Psoas muscle (tissue), 8 donors: ENCODE results near the gene TRIM67. TPM values are rescaled to one million over a fixed set of nuclear protein-coding genes. Genes with fewer than 3 reads are reported as not detected.

Experiments used
- ATAC-seq, 4 donors: fragments of 200-7000 bp; cut with Tn5 transposase; one replicate each; pipeline ENCODE4 v1.9.1; 2020; ENCODE audit warnings: moderate library complexity in 3 of 4, mild to moderate bottlenecking in 2 of 4
- DNase-seq, 2 donors: peaks; one replicate each; pipeline ENCODE4 v3.0.0-alpha.2; 2020
- H3K27ac ChIP-seq: fragments of 200-600 bp; one replicate; pipeline ENCODE4 v1.8.0; 2022
- H3K27me3 ChIP-seq, 3 donors: fragments of 200-600 bp in 1 of 3; one replicate each; pipeline versions ENCODE4 v1.6.1 to v1.8.0; 2013 to 2022; ENCODE audit warnings: low read length in 2 of 3, mild to moderate bottlenecking in 2 of 3, moderate library complexity in 1 of 3; ENCODE audit not compliant: insufficient read depth in 3 of 3
- H3K36me3 ChIP-seq, 2 donors: fragments of 200-600 bp in 1 of 2; one replicate each; pipeline versions ENCODE4 v1.6.1 to v1.8.0; 2013 to 2022; ENCODE audit warnings: low read depth in 1 of 2, mild to moderate bottlenecking in 1 of 2, moderate library complexity in 1 of 2; ENCODE audit not compliant: insufficient read depth in 1 of 2
- H3K4me1 ChIP-seq: fragments of 200-600 bp; one replicate; pipeline ENCODE4 v1.8.0; 2022
- H3K4me3 ChIP-seq: fragments of 200-600 bp; one replicate; pipeline ENCODE4 v1.8.0; 2022; ENCODE audit warnings: mild to moderate bottlenecking
- H3K9me3 ChIP-seq: fragments of 200-600 bp; one replicate; pipeline ENCODE4 v1.8.0; 2022
- WGBS, 3 donors: extraction: QIAGEN DNeasy Blood & Tissue Kit; methylation state at CpG; one replicate each; pipeline versions ENCODE4 v1.1.6 to v1.1.7; 2013; 5-methylcytosine and 5-hydroxymethylcytosine counted together
- intact Hi-C, 2 donors: fragments of 100-400 bp; cut with DNase I; formaldehyde crosslinking; loops; one replicate each; pipeline versions ENCODE4 v1.11.0 to v1.14.2; 2022
- polyA plus RNA-seq, 3 donors: library from polyadenylated mRNA; stranded (reverse); fragments of 200-250 nt; gene quantifications; one replicate each; pipeline ENCODE4 v1.2.3, GENCODE V29; 2013
- total RNA-seq, 4 donors: library from RNA; stranded (reverse); fragmentation: NEBNext Ultra II Directional in 2 of 4; extraction: Animal tissue kit (Norgen Biotek cat#: 25700) in 2 of 4; gene quantifications; one replicate each; pipeline versions ENCODE4 v1.2.1 to v1.2.4, GENCODE V29; 2021 to 2023
- TF ChIP-seq, protein P1 (sequence below): fragments of 200-600 bp; IDR thresholded peaks from one replicate; pipeline ENCODE4 v1.8.0; 2022; ENCODE audit warnings: antibody characterized with exemption
- donor health status: healthy with polysubstance abuse.
- donor health status: DM: no; HTN: no; CAD: no; lungs with moderate emphysema.
- donor health status: Bipolar disorder and iron deficiency.
- donor health status: healthy.
- donor health status: DM: yes; HTN: yes; CAD: no.
- donor health status: DM: no; HTN: no; CAD: no.
- donor health status: DM: no; HTN: no; CAD: no.
- donor health status: DM: yes; HTN: yes; CAD: no.

TRIM67 gene
- total and polyA plus RNA-seq, 7 donors, result 0.06 TPM; not detected in 6

DNA sequence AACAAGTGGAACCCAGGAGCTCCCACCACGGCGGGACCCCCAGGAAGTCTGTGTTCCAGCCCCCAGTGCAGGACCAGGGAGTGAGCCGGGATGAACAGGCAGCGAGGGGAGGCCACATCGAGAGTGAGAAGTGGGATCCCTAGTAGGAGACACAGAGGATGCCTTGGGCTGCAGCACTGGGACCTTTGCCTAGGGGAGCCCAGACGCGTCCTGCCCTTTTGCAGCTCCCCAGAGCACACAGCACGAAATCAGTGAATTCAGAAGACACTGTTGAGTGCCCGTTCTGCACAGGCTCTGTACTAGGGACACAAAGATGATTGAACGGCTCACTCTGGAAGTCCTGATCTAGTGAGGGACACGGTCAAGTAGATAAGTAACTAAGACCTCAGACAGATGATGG lies 23.5 kb downstream of the TRIM67 start:
- 84 to 92% (median 88%) methylated on average over 11 of the region's 11 CpGs for WGBS, 3 donors
- TF ChIP-seq, protein P1, sequence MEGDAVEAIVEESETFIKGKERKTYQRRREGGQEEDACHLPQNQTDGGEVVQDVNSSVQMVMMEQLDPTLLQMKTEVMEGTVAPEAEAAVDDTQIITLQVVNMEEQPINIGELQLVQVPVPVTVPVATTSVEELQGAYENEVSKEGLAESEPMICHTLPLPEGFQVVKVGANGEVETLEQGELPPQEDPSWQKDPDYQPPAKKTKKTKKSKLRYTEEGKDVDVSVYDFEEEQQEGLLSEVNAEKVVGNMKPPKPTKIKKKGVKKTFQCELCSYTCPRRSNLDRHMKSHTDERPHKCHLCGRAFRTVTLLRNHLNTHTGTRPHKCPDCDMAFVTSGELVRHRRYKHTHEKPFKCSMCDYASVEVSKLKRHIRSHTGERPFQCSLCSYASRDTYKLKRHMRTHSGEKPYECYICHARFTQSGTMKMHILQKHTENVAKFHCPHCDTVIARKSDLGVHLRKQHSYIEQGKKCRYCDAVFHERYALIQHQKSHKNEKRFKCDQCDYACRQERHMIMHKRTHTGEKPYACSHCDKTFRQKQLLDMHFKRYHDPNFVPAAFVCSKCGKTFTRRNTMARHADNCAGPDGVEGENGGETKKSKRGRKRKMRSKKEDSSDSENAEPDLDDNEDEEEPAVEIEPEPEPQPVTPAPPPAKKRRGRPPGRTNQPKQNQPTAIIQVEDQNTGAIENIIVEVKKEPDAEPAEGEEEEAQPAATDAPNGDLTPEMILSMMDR, result no peak
- peaks cover 3 to 41% (median 4%) of the 10 kb centered on the region in 3 donors for H3K27me3 ChIP-seq
- intact Hi-C loops, result no loop called here
- H3K9me3 ChIP-seq, result no peaks in the 10 kb centered on the region
- no peak for ATAC-seq
- H3K27ac ChIP-seq, result no peak overlapping the region
- no peaks in the 10 kb centered on the region for H3K36me3 ChIP-seq
- DNase-seq, result no peak
- no peaks in the 10 kb centered on the region for H3K4me1 ChIP-seq
- H3K4me3 ChIP-seq, result no peak overlapping the region

DNA sequence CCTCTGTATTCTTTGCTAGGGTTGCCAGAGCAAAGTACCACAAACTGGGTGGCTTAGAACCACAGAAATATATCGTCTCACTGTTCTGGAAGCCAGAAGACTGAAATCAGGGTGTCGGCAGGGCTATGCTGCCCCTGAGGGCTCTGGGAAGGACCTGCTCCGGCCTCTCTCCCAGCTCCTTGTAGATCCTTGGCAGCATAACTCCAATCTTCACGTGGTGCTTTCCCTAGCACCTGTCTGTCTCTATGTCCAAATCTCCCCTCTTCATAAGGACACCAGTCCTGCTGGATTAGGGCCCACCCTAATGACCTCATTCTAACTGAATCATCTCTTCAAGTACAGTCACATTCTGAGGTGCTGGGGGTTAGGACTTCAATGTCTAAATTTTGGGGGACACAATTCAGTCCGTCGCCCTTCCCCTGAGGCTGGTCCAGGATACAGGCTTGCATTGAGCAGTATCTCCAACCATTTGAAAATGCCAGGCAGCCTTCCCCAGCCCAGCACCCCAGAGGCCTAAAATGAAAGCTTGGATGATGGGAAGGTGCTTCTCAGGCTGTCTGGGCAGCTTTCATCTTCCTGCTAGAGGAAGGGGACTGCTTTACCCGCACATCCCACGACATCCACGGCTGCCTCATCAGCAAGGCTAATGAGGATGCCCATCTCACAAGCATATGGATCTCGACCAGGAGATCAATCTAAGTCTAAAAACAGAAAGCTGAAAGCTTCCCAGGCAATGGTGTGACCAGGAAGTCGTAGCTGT lies 24.7 kb downstream of the TRIM67 start:
- no peak for ATAC-seq

DNA sequence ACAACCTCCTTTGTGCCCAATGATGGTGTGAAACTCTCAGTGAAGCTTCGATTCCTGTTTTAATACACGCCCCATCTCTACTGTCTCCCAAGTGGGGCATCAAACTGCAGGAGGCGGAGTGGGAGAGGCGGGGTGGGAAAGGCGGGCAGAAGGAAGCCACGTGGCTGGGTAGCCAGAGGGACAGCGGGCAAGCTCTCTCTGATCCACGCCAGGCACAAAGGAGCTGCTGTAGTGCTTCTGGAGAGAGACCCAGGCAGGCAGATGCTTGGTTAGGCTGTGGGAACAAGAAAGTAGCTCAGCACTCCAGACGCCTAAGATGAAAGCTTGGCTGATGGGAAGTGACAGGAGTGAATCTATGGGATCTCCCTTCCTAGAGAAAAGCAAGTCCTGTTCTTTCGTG lies 25.7 kb downstream of the TRIM67 start:
- TF ChIP-seq, protein P1, result no peak
- DNase-seq (no peak), ATAC-seq (no peak)
- H3K36me3 ChIP-seq, result no peaks in the 10 kb centered on the region
- no peaks in the 10 kb centered on the region for H3K4me1 ChIP-seq
- H3K27me3 ChIP-seq, result peaks cover 0 to 32% (median 3%) of the 10 kb centered on the region in 3 donors
- 34 to 49% (median 39%) methylated on average over 10 of the region's 10 CpGs for WGBS, 3 donors
- no peaks in the 10 kb centered on the region for H3K9me3 ChIP-seq
- no peak overlapping the region for H3K4me3 ChIP-seq
- intact Hi-C loops, result no loop called here
- H3K27ac ChIP-seq, result no peak overlapping the region

More for the DNA sequence above, 24.7 kb downstream of the TRIM67 start:
- Histone ChIP-seq H3K4me1 (no peaks in the 10 kb centered on the region), H3K36me3 (no peaks in the 10 kb centered on the region), H3K9me3 (no peaks in the 10 kb centered on the region), H3K27ac (no peak overlapping the region), H3K27me3 (peaks cover 0 to 35% (median 3%) of the 10 kb centered on the region in 3 donors), H3K4me3 (no peak overlapping the region)
- 69 to 72% (median 70%) methylated on average over 11 of the region's 11 CpGs for WGBS, 3 donors
- intact Hi-C loops, result no loop called here
- TF ChIP-seq, protein P1, result no peak
- no peak for DNase-seq

DNA sequence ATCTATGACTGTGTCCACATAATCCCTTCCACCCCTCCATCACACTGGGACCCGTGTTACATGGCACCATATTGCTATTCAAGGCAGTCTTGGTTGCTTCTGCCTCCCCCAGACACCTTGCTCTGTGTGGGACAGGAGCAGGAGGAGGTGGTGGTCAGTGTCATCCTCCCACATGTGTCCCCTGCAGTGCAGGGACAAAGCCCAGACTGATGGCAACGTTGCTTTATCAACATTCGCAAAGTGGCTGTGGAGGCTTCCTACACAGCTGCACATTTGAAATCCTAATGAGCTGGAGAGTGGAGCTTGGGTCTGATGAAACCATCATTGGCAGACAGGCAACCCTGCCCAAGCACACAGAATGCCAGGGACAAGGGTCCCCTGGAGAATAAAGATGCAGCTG lies 26.2 kb downstream of the TRIM67 start:
- H3K36me3 ChIP-seq, result no peaks in the 10 kb centered on the region
- 43 to 61% (median 47%) methylated on average over 3 of the region's 3 CpGs for WGBS, 3 donors
- intact Hi-C loops, result no loop called here
- DNase-seq (no peak), ATAC-seq (no peak)
- H3K27me3 ChIP-seq, result peaks cover 0 to 32% (median 3%) of the 10 kb centered on the region in 3 donors
- TF ChIP-seq, protein P1, result no peak
- no peak overlapping the region for H3K4me3 ChIP-seq
- peaks cover 5% of the 10 kb centered on the region for H3K4me1 ChIP-seq
- H3K9me3 ChIP-seq, result no peaks in the 10 kb centered on the region
- H3K27ac ChIP-seq, result no peak overlapping the region
